ENCODE results near the gene ATG7.
"Not testable (repeated sequence)": the region's sequence is repeated elsewhere in the genome, so short reads cannot be mapped to it uniquely, and the experiment has no call there.

Gene ATG7

DNA sequence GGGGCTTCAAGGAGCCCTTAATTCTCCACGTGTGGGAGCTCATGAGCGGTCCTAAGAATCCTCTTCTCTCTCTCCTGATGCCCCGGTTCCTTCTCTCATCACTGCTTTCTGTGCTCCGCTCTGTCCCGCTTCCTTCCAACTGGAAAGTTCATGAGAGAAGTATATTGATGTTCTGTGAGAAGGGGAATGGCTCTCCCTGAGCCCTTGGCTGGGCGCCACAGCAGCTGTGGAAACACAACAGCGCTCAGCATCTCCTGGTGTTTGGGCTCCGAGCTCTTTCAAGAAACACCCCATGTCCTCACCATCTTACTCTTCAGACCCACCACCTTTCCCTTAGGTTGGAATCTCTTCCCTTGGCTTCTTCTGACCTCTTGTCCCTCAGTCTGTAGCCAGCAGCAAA is 209.8 kb downstream of the ATG7 start:
- DNase-seq (ENCODE audit: low read depth) = no peak
- TF ChIP-seq, protein P1, sequence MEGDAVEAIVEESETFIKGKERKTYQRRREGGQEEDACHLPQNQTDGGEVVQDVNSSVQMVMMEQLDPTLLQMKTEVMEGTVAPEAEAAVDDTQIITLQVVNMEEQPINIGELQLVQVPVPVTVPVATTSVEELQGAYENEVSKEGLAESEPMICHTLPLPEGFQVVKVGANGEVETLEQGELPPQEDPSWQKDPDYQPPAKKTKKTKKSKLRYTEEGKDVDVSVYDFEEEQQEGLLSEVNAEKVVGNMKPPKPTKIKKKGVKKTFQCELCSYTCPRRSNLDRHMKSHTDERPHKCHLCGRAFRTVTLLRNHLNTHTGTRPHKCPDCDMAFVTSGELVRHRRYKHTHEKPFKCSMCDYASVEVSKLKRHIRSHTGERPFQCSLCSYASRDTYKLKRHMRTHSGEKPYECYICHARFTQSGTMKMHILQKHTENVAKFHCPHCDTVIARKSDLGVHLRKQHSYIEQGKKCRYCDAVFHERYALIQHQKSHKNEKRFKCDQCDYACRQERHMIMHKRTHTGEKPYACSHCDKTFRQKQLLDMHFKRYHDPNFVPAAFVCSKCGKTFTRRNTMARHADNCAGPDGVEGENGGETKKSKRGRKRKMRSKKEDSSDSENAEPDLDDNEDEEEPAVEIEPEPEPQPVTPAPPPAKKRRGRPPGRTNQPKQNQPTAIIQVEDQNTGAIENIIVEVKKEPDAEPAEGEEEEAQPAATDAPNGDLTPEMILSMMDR (IDR thresholded peaks at IDR 0.05; ENCODE audit: low read depth, low read length, missing control alignments) = no peak
- no peak overlapping the region for H3K4me3 ChIP-seq (ENCODE audit: low read depth, low read length)
- in situ Hi-C loops (cut with HindIII; ENCODE audit: low sequenced_read_pairs) = no loop called here

DNA sequence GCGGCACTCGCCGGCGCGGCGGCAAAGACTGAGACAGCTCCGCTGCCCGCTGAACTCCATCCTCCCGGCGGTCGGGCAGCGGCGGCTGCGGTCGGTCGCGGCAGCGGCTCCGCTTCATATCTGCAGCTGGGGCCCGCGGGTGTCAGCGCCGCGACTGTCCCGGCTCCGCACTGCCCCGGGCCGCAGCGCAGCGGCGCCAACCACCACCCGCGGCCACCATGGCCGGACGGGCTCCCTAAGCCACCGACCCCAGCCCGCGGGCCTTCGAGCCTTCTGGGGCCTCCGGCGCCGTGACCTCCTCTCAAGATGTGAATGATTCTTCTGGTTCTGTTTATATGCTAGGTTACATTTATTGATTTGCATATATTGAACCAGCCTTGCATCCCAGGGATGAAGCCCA is 216.2 kb downstream of the ATG7 start:
- in situ Hi-C loops (cut with HindIII; ENCODE audit: low sequenced_read_pairs); H3K4me3 ChIP-seq (ENCODE audit: low read depth, low read length); DNase-seq (ENCODE audit: low read depth): not testable (repeated sequence)

DNA sequence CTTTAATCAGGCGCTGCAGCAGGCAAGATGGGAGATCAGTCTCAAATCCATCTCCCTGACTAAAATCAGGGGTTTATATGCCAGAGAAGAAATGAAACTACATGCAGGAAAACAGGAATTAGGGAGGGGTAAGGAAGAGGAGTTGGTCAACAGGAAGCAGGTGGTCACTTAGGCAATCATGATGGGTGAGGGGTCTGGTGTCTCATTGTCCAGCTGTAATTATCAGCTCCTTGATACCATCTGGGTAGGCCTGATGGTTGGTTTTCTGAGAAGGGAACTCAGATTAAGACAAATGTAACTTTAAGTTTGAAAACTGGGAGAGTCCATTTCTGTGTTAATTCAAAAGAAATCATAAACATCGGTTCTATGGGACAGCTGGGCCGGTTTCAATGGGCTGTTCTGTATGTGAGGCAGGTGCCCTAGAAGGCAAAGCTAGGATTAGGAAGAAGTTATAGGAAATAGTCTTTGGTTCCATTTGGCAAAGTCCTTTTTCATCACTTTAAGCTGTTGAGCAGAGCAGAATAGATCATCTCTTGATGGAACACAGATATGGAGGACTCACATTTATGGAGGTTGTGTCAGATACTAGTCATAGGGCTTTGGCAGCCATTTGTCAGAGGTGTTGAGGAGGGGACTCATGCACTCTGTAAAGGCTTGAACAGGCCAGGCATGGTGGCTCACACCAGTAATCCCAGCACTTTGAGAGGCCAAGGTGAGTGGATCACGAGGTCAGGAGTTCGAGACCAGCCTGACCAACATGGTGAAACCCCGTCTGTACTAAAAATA is 222.1 kb downstream of the ATG7 start:
- DNase-seq (ENCODE audit: low read depth) = no peak
- H3K4me3 ChIP-seq (ENCODE audit: low read depth, low read length) = no peak overlapping the region
- in situ Hi-C loops (cut with HindIII; ENCODE audit: low sequenced_read_pairs) = no loop called here
- TF ChIP-seq, protein P1 (IDR thresholded peaks at IDR 0.05; ENCODE audit: low read depth, low read length, missing control alignments) = no peak

DNA sequence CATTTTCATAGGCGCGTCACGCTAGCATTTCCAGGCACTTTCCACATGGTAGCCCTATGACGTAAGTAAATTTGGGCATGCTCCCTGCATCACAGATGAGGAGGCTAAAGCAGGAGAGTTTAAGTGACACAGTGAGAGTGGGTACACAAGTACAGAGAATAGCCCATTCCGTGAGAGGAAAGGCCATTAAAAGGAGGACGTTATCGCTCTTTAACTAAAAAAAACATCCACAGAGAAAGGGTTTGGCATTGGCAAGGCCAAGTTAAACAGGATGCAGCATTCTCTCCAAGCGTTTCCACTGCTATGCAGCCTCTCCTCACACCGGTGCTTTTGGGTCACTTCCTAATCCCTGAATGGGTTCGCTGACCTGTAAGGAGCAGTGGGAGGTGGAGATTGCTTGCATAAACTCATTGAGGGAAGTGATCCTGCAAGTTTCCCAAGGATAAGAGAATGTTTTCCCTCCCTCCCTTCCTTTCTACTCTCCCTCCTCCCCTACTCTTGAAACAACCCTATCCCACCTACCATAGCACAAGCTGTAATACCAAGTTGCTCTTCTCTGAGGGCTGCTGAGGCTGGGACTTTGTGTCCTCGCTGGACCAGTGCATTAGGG is 223.9 kb downstream of the ATG7 start:
- in situ Hi-C loops (cut with HindIII; ENCODE audit: low sequenced_read_pairs) = no loop called here
- peak; percentile 87 for DNase-seq (ENCODE audit: low read depth)
- TF ChIP-seq, protein P1 (IDR thresholded peaks at IDR 0.05; ENCODE audit: low read depth, low read length, missing control alignments) = no peak
- H3K4me3 ChIP-seq (ENCODE audit: low read depth, low read length) = no peak overlapping the region

DNA sequence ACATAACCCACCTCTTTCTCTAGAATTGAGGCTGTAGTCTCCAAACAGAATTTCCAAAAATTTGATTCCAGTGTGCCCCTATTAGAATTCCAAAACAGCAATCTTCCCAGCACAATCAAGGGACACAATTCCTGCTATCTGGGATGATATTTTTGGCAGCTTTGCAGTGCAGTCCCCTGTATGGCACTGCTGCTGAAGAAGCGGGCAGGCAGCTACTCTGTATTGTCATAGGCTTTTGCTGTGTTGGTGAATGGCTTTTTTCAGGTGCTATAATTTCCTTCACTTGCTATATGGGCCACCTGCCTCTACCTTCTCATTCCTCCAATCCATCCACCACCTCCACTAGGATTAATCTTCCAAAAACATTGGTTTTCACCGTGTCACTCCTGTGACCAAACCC is 226.0 kb downstream of the ATG7 start:
- TF ChIP-seq, protein P1 (IDR thresholded peaks at IDR 0.05; ENCODE audit: low read depth, low read length, missing control alignments) = no peak
- DNase-seq (ENCODE audit: low read depth) = no peak
- in situ Hi-C loops (cut with HindIII; ENCODE audit: low sequenced_read_pairs) = no loop called here
- H3K4me3 ChIP-seq (ENCODE audit: low read depth, low read length) = no peak overlapping the region

DNA sequence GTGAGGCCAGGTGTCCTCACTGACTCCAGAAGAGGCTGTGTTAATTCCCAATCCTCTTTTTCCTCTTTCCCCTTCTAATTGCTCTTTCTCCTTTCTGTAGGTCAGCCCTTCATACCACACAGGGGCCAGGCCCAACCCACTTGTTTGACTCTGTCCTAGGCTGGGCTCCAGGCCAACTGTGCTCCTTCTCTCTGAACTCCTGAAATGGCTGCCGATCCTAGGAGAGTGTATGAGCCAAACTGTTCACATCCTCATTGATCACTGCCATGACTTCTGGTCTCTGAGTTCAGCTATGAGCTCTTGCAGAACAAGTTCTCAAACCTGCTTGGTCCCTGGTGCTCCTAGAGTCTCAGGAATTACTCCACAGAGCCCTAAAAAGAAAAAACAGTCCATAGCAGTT is 226.4 kb downstream of the ATG7 start:
- DNase-seq (ENCODE audit: low read depth) = peak; percentile 69
- in situ Hi-C loops (cut with HindIII; ENCODE audit: low sequenced_read_pairs) = no loop called here
- H3K4me3 ChIP-seq (ENCODE audit: low read depth, low read length) = no peak overlapping the region
- TF ChIP-seq, protein P1 (IDR thresholded peaks at IDR 0.05; ENCODE audit: low read depth, low read length, missing control alignments) = no peak

DNA sequence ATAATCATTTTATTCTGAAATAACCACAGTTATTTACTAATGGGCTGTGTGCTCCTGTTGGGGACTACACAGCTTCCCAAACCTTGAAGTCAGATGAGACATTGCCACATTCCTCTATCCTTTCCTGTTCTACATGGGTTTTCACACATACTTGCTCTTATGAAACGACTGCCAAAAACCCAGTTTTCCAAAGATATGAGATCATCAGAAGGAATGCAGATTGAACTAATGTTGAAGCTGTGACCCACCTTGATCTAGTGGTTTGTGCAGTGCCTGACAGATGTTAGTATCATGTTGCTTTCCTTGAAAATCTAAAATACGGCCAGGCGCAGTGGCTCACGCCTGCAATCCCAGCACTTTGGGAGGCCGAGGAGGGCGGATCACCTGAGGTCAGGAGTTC is 226.9 kb downstream of the ATG7 start:
- H3K4me3 ChIP-seq (ENCODE audit: low read depth, low read length) = no peak overlapping the region
- TF ChIP-seq, protein P1 (IDR thresholded peaks at IDR 0.05; ENCODE audit: low read depth, low read length, missing control alignments) = no peak
- DNase-seq (ENCODE audit: low read depth) = peak; percentile 97
- in situ Hi-C loops (cut with HindIII; ENCODE audit: low sequenced_read_pairs) = no loop called here

DNA sequence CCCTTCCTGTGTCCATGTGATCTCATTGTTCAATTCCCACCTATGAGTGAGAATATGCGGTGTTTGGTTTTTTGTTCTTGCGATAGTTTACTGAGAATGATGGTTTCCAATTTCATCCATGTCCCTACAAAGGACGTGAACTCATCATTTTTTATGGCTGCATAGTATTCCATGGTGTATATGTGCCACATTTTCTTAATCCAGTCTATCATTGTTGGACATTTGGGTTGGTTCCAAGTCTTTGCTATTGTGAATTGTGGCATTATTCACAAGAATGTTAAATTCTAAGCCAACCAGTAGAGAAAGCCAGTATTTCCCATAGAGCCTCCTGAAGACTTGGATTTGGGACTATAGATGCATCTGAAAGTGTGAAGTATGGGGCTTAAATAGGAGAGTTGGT is 230.2 kb downstream of the ATG7 start:
- H3K4me3 ChIP-seq (ENCODE audit: low read depth, low read length); DNase-seq (ENCODE audit: low read depth); in situ Hi-C loops (cut with HindIII; ENCODE audit: low sequenced_read_pairs): not testable (repeated sequence)

Data from astrocyte of the cerebellum (primary cell).